ENCODE data around the gene ADGRB3. TPM values are rescaled to one million over a fixed set of nuclear protein-coding genes. Genes with fewer than 3 reads are reported as not detected.

The ADGRB3 gene
- polyA plus RNA-seq, 1 experiment = 0.12 TPM

- Histone ChIP-seq H3K4me3 (ENCODE audit: low read depth, low read length) (no peak overlapping the region), H3K36me3 (ENCODE audit: control insufficient read depth, insufficient read depth, low read length) (no peaks in the 10 kb centered on the region), H3K27me3 (ENCODE audit: control insufficient read depth, insufficient read depth, low read length) (no peaks in the 10 kb centered on the region)
- POLR2A ChIA-PET = no interaction called here
- TF ChIP-seq, protein P1, sequence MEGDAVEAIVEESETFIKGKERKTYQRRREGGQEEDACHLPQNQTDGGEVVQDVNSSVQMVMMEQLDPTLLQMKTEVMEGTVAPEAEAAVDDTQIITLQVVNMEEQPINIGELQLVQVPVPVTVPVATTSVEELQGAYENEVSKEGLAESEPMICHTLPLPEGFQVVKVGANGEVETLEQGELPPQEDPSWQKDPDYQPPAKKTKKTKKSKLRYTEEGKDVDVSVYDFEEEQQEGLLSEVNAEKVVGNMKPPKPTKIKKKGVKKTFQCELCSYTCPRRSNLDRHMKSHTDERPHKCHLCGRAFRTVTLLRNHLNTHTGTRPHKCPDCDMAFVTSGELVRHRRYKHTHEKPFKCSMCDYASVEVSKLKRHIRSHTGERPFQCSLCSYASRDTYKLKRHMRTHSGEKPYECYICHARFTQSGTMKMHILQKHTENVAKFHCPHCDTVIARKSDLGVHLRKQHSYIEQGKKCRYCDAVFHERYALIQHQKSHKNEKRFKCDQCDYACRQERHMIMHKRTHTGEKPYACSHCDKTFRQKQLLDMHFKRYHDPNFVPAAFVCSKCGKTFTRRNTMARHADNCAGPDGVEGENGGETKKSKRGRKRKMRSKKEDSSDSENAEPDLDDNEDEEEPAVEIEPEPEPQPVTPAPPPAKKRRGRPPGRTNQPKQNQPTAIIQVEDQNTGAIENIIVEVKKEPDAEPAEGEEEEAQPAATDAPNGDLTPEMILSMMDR (IDR thresholded peaks at IDR 0.05; ENCODE audit: insufficient read depth, low read depth, low read length) = no peak
- CTCF ChIA-PET = no interaction called here
- no peak for DNase-seq (ENCODE audit: low read depth)
Measured at GRCh38 chr6:69069881-69070280, 434.8 kb downstream of the ADGRB3 start.

DNA sequence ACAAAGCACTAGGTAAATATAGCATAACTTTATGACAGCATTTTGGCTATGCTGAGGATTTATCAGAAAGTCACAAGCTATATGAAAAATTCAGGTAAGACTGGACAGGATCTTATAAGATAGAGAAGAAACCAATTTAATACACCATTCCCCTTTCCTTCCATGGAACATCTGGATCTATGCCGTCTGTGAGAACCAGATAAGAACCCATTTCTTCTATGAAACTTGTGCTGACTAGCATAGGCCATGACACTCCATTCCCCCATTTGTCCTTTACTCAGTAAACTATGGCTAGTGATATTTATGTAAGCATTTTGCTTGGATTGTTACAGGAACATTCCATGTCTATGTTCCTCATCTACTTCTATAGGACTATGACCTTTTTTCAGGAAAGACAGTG lies 437.7 kb downstream of the ADGRB3 start:
- Histone ChIP-seq H3K27me3 (ENCODE audit: control insufficient read depth, insufficient read depth, low read length) (no peaks in the 10 kb centered on the region), H3K4me3 (ENCODE audit: low read depth, low read length) (no peak overlapping the region), H3K36me3 (ENCODE audit: control insufficient read depth, insufficient read depth, low read length) (no peaks in the 10 kb centered on the region)
- TF ChIP-seq, protein P1 (IDR thresholded peaks at IDR 0.05; ENCODE audit: insufficient read depth, low read depth, low read length) = no peak
- DNase-seq (ENCODE audit: low read depth) = no peak
- CTCF ChIA-PET = no interaction called here
- POLR2A ChIA-PET = no interaction called here

- TF ChIP-seq, protein P1 (IDR thresholded peaks at IDR 0.05; ENCODE audit: insufficient read depth, low read depth, low read length) = no peak
- Histone ChIP-seq H3K36me3 (ENCODE audit: control insufficient read depth, insufficient read depth, low read length) (no peaks in the 10 kb centered on the region), H3K27me3 (ENCODE audit: control insufficient read depth, insufficient read depth, low read length) (no peaks in the 10 kb centered on the region), H3K4me3 (ENCODE audit: low read depth, low read length) (no peak overlapping the region)
- no peak for DNase-seq (ENCODE audit: low read depth)
- POLR2A ChIA-PET = no interaction called here
- CTCF ChIA-PET = no interaction called here
Measured at GRCh38 chr6:69084746-69085335, 449.8 kb downstream of the ADGRB3 start.

DNA sequence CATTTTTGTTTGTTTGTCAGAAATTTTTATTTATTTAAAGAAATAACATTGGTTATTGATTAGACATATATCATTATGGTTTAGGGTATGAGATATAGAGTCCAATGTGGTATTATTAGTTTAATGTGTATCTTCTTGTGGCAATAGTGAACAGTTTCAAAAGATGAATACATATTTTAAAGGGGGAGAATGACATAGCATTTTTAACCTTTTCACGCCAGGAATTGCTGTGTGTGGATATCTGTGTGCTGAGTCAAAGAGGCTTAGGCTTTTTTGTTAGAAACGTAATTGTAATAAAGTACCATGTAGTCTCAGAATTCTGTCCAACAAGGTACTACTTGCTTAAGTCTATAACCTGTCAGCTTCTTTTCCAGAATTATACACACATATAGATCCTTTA lies 451.6 kb downstream of the ADGRB3 start:
- TF ChIP-seq, protein P1 (IDR thresholded peaks at IDR 0.05; ENCODE audit: insufficient read depth, low read depth, low read length) = no peak
- POLR2A ChIA-PET = no interaction called here
- CTCF ChIA-PET = interaction anchor here (1.7 kb wide), 1 partner anchor 10 kb away, joined by 4 read pairs; no protein-coding TSS in a partner anchor

GRCh38 chr6:69089539-69089938 lies 454.5 kb downstream of the ADGRB3 start:
- Histone ChIP-seq H3K4me3 (ENCODE audit: low read depth, low read length) (no peak overlapping the region), H3K36me3 (ENCODE audit: control insufficient read depth, insufficient read depth, low read length) (no peaks in the 10 kb centered on the region), H3K27me3 (ENCODE audit: control insufficient read depth, insufficient read depth, low read length) (no peaks in the 10 kb centered on the region)
- no peak for DNase-seq (ENCODE audit: low read depth)
- TF ChIP-seq, protein P1 (IDR thresholded peaks at IDR 0.05; ENCODE audit: insufficient read depth, low read depth, low read length) = no peak
- ChIA-PET POLR2A (no interaction called here), CTCF (interaction anchor here (0.7 to 1.2 kb wide), 2 partner anchors 13 to 69 kb away, joined by 3 read pairs; no protein-coding TSS in a partner anchor)

More for the DNA sequence above, 451.6 kb downstream of the ADGRB3 start:
- DNase-seq (ENCODE audit: low read depth) = no peak
- no peaks in the 10 kb centered on the region for H3K36me3 ChIP-seq (ENCODE audit: control insufficient read depth, insufficient read depth, low read length)
- no peaks in the 10 kb centered on the region for H3K27me3 ChIP-seq (ENCODE audit: control insufficient read depth, insufficient read depth, low read length)
- H3K4me3 ChIP-seq (ENCODE audit: low read depth, low read length) = no peak overlapping the region
